Naive thymus-derived CD4-positive, alpha-beta T cell (primary cell): ENCODE results near the gene FGFRL1. TPM values are rescaled to one million over a fixed set of nuclear protein-coding genes. Genes with fewer than 3 reads are reported as not detected.
"Not testable (repeated sequence)": the region's sequence is repeated elsewhere in the genome, so short reads cannot be mapped to it uniquely, and the experiment has no call there.

Experiments
- ATAC-seq: fragments of 150-1000 bp; cut with Tn5 transposase; 2 replicates; pipeline ENCODE4 v1.10.0; 2021; ENCODE audit warnings: mild to moderate bottlenecking, moderate library complexity
- CTCF ChIA-PET: fragments of 350-600 bp; sonication (Branson Sonifier 250); formaldehyde crosslinking; loops from one replicate; lab custom pipeline; 2021; ENCODE audit warnings: antibody characterized with exemption; lab: Charles Lee
- POLR2A ChIA-PET: fragments of 350-600 bp; sonication (Branson Sonifier 250); formaldehyde crosslinking; loops from one replicate; lab custom pipeline; 2021; ENCODE audit warnings: antibody characterized with exemption, inconsistent platforms; lab: Charles Lee
- DNase-seq, 9 donors: peaks; one replicate each; pipeline versions ENCODE4 v3.0.0 to v3.0.0-alpha.2; 2020 to 2022; ENCODE audit warnings: mixed read lengths in 1 of 9
- H3K27ac ChIP-seq: one replicate; pipeline ENCODE4 v1.7.0; 2013; ENCODE audit warnings: mild to moderate bottlenecking, low read depth, low read length, moderate library complexity
- H3K27me3 ChIP-seq, 2 donors: one replicate each; pipeline ENCODE4 v1.7.0; 2013; ENCODE audit warnings: low read length in 2 of 2, mild to moderate bottlenecking in 2 of 2, moderate library complexity in 2 of 2; ENCODE audit not compliant: control insufficient read depth in 2 of 2, insufficient read depth in 2 of 2
- H3K36me3 ChIP-seq, 3 experiments: 1 replicate in 2 of 3; 2 replicates in 1 of 3; pipeline ENCODE4 v1.7.0; 2013; ENCODE audit warnings: low read length in 3 of 3, mild to moderate bottlenecking in 3 of 3, moderate library complexity in 1 of 3; ENCODE audit not compliant: insufficient read depth in 3 of 3, control insufficient read depth in 2 of 3
- H3K4me1 ChIP-seq, 2 donors: one replicate each; pipeline ENCODE4 v1.7.0; 2013; ENCODE audit warnings: low read length in 2 of 2, mild to moderate bottlenecking in 2 of 2, moderate library complexity in 1 of 2; ENCODE audit not compliant: control insufficient read depth in 2 of 2, insufficient read depth in 2 of 2
- H3K4me3 ChIP-seq: 2 replicates; pipeline ENCODE4 v1.7.0; 2013; ENCODE audit warnings: mild to moderate bottlenecking, low read length
- H3K9me3 ChIP-seq, 3 experiments: 1 replicate in 2 of 3; 2 replicates in 1 of 3; pipeline ENCODE4 v1.7.0; 2013; ENCODE audit warnings: low read length in 3 of 3; ENCODE audit not compliant: control insufficient read depth in 2 of 3
- H3K27ac Mint-ChIP-seq, 9 donors: one replicate each; pipeline ENCODE4 v1.8.0; 2020 to 2022; ENCODE audit warnings: mixed read lengths in 9 of 9, mild to moderate bottlenecking in 8 of 9, moderate library complexity in 5 of 9, inconsistent platforms in 2 of 9
- H3K27me3 Mint-ChIP-seq, 5 donors: one replicate each; pipeline ENCODE4 v1.8.0; 2021 to 2022; ENCODE audit warnings: mixed read lengths in 5 of 5, mild to moderate bottlenecking in 1 of 5
- H3K36me3 Mint-ChIP-seq, 5 donors: one replicate each; pipeline ENCODE4 v1.8.0; 2020 to 2022; ENCODE audit warnings: mixed read lengths in 5 of 5, mild to moderate bottlenecking in 3 of 5, inconsistent platforms in 1 of 5
- H3K4me1 Mint-ChIP-seq, 7 donors: one replicate each; pipeline ENCODE4 v1.8.0; 2020 to 2022; ENCODE audit warnings: mixed read lengths in 7 of 7, mild to moderate bottlenecking in 3 of 7, inconsistent platforms in 1 of 7
- H3K4me3 Mint-ChIP-seq, 10 donors: one replicate each; pipeline ENCODE4 v1.8.0; 2020 to 2022; ENCODE audit warnings: mild to moderate bottlenecking in 10 of 10, mixed read lengths in 10 of 10, moderate library complexity in 6 of 10, inconsistent platforms in 2 of 10
- H3K9me3 Mint-ChIP-seq, 11 donors: one replicate each; pipeline ENCODE4 v1.8.0; 2020 to 2022; ENCODE audit warnings: mixed read lengths in 11 of 11, mild to moderate bottlenecking in 4 of 11, inconsistent platforms in 1 of 11, moderate library complexity in 1 of 11
- intact Hi-C, 2 donors: fragments of 100-400 bp; cut with micrococcal nuclease; formaldehyde crosslinking; loops; one replicate each; pipeline ENCODE4 v1.15.1; 2023
- polyA plus RNA-seq, 2 donors: library from polyadenylated mRNA; unstranded; fragments of 300-500 nt; fragmentation: Illumina TruSeq; gene quantifications; one replicate each; pipeline ENCODE4 v1.2.3, GENCODE V29; 2021
- total RNA-seq, 6 experiments: library from RNA in 5 of 6; stranded (reverse) in 5 of 6; gene quantifications; 1 replicate in 5 of 6; 2 replicates in 1 of 6; pipeline ENCODE4 v1.2.3 and lab custom pipeline; 2021 to 2026

The FGFRL1 gene
- total and polyA plus RNA-seq, 7 experiments from 2014 or later = 0.45 to 28.1 (median 17.7) TPM

DNA sequence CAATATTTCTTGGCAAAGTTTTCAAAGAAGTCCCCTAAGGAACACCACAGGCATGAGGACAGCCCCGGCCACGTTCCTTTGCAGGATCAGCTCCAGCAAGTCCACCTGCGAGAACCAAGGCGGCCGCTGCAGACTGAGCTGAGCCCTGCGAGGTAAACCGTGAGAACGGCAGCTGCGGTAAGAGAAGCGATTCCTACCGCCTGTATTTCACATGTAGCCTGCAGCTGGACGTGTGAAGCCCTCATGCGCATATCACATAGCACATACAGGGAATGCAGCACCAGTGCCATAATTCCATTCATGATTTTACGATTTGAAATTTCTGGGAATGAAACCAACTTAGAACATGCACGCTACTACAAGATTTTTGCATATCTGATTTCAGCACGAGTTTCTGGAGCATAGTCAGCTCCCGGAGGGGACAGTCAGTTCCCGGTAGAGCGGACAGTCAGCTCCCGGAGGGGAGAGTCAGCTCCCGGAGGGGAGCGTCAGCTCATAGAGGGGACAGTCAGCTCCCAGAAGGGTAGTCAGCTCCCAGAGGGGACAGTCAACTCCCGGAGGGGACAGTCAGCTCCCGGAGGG is 41.7 kb downstream of the FGFRL1 start:
- H3K36me3 Mint-ChIP-seq = peaks cover 0 to 7% (median 4%) of the 10 kb centered on the region in 5 donors
- Histone ChIP-seq H3K36me3 (no peaks in the 10 kb centered on the region), H3K4me3 (no peak overlapping the region), H3K27me3 (no peaks in the 10 kb centered on the region), H3K4me1 (peaks cover 13 to 14% of the 10 kb centered on the region in 2 donors), H3K27ac (no peak overlapping the region), H3K9me3 (no peaks in the 10 kb centered on the region)
- peaks cover 4 to 20% (median 9%) of the 10 kb centered on the region in 5 donors for H3K27me3 Mint-ChIP-seq
- H3K4me3 Mint-ChIP-seq = peak overlapping the region in 3 of 10 donors; percentile 10 to 59 (median 54)
- ChIA-PET CTCF (no interaction called here), POLR2A (interaction anchor here (0.6 to 0.9 kb wide), 2 partner anchors 44 to 66 kb away, joined by 3 to 4 read pairs; no protein-coding TSS in a partner anchor)
- peaks cover 0 to 9% (median 0%) of the 10 kb centered on the region in 11 donors for H3K9me3 Mint-ChIP-seq
- no peak for DNase-seq
- H3K27ac Mint-ChIP-seq = peak overlapping the region in 5 of 9 donors; percentile 28 to 88 (median 70)
- intact Hi-C loops = no loop called here
- peaks cover 8 to 17% (median 10%) of the 10 kb centered on the region in 7 donors for H3K4me1 Mint-ChIP-seq
- no peak for ATAC-seq

DNA sequence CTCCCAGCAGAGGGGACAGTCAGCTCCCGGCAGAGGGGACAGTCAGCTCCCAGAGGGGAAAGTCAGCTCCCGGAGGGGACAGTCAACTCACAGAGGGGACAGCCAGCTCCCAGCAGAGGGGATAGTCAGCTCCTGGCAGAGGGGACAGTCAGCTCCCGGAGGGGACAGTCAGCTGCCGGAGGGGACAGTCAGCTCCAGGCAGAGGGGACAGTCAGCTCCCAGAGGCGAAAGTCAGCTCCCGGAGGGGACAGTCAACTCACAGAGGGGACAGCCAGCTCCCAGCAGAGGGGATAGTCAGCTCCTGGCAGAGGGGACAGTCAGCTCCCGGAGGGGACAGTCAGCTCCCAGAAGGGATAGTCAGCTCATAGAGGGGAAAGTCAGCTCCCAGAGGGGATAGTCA is 42.5 kb downstream of the FGFRL1 start:
- H3K36me3 Mint-ChIP-seq, H3K4me3 Mint-ChIP-seq, H3K27ac ChIP-seq, H3K9me3 Mint-ChIP-seq, CTCF ChIA-PET, H3K9me3 ChIP-seq, H3K4me3 ChIP-seq, intact Hi-C loops, H3K27me3 ChIP-seq, H3K27ac Mint-ChIP-seq, DNase-seq, ATAC-seq, H3K36me3 ChIP-seq: not testable (repeated sequence)
- Mint-ChIP-seq H3K4me1 (peaks cover 8 to 17% (median 10%) of the 10 kb centered on the region in 7 donors), H3K27me3 (peaks cover 0 to 17% (median 5%) of the 10 kb centered on the region in 5 donors)
- H3K4me1 ChIP-seq = peaks cover 13 to 14% of the 10 kb centered on the region in 2 donors
- POLR2A ChIA-PET = interaction anchor here (0.6 to 0.9 kb wide), 3 partner anchors 14 to 293 kb away, joined by 3 to 4 read pairs (median 3); partner anchors contain the start of gene UVSSA

DNA sequence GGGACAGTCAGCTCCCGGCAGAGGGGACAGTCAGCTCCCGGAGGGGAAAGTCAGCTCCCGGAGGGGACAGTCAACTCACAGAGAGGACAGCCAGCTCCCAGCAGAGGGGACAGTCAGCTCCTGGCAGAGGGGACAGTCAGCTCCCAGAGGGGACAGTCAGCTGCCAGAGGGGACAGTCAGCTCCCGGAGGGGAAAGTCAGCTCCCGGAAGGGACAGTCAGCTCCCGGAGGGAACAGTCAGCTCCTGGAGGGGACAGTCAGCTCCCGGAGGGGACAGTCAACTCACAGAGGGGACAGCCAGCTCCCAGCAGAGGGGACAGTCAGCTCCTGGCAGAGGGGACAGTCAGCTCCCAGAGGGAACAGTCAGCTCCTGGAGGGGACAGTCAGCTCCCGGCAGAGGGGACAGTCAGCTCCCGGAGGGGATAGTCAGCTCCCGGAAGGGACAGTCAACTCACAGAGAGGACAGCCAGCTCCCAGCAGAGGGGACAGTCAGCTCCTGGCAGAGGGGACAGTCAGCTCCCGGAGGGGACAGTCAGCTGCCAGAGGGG is 43.3 kb downstream of the FGFRL1 start:
- DNase-seq, ATAC-seq, H3K4me3 ChIP-seq, H3K4me3 Mint-ChIP-seq, H3K9me3 Mint-ChIP-seq, H3K27me3 ChIP-seq, H3K36me3 Mint-ChIP-seq, H3K36me3 ChIP-seq, H3K27ac Mint-ChIP-seq, H3K27ac ChIP-seq, H3K9me3 ChIP-seq: not testable (repeated sequence)
- peaks cover 13 to 14% of the 10 kb centered on the region in 2 donors for H3K4me1 ChIP-seq
- intact Hi-C loops = loop anchor here (5.0 kb wide), 6 partner anchors 42 to 392 kb away; partner anchors contain the start of genes DGKQ (in 1 of the 2), FGFRL1 (in 1 of the 2) and UVSSA (in 1 of the 2)
- Mint-ChIP-seq H3K4me1 (peaks cover 8 to 17% (median 10%) of the 10 kb centered on the region in 7 donors), H3K27me3 (peaks cover 0 to 17% (median 0%) of the 10 kb centered on the region in 5 donors)
- CTCF ChIA-PET = interaction anchor here (0.6 kb wide), 1 partner anchor 9 kb away, joined by 4 read pairs; no protein-coding TSS in a partner anchor
- POLR2A ChIA-PET = interaction anchor here (1.1 to 1.5 kb wide), 5 partner anchors 45 to 551 kb away, joined by 3 to 11 read pairs (median 5); partner anchors contain the start of gene FGFRL1

DNA sequence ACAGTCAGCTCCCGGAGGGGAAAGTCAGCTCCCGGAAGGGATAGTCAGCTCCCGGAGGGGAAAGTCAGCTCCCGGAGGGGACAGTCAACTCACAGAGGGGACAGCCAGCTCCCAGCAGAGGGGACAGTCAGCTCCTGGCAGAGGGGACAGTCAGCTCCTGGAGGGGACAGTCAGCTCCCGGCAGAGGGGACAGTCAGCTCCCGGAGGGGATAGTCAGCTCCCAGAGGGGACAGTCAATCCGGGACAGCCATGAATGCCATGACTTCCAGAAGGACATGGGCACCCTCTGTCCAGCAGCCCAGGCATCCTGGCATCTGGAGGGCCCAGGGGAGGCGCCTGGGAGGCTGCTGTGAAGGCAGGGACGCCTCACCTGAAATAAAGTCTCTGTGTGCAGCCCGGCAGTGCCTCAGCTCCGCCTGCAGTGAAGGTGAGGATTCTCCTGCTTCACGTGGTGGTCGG is 43.8 kb downstream of the FGFRL1 start:
- H3K9me3 Mint-ChIP-seq, H3K36me3 ChIP-seq, H3K36me3 Mint-ChIP-seq, H3K27me3 ChIP-seq, H3K9me3 ChIP-seq, DNase-seq: not testable (repeated sequence)
- Mint-ChIP-seq H3K27ac (peak overlapping the region; percentile 87 to 98 (median 95)), H3K27me3 (peaks cover 0 to 17% (median 0%) of the 10 kb centered on the region in 5 donors), H3K4me3 (peak overlapping the region; percentile 74 to 89 (median 85)), H3K4me1 (peaks cover 8 to 17% (median 10%) of the 10 kb centered on the region in 7 donors)
- intact Hi-C loops = loop anchor here (5.0 kb wide), 6 partner anchors 43 to 393 kb away; partner anchors contain the start of genes DGKQ (in 1 of the 2), FGFRL1 (in 1 of the 2) and UVSSA (in 1 of the 2)
- ChIA-PET CTCF (interaction anchor here (0.6 kb wide), 2 partner anchors 9 to 19 kb away, joined by 4 read pairs; no protein-coding TSS in a partner anchor), POLR2A (interaction anchor here (0.6 to 1.5 kb wide), 7 partner anchors 45 to 550 kb away, joined by 3 to 11 read pairs (median 4); partner anchors contain the start of gene FGFRL1)
- Histone ChIP-seq H3K4me1 (peaks cover 13 to 14% of the 10 kb centered on the region in 2 donors), H3K4me3 (peak overlapping the region; percentile 74), H3K27ac (peak overlapping the region; percentile 67)
- peak; percentile 26 for ATAC-seq

DNA sequence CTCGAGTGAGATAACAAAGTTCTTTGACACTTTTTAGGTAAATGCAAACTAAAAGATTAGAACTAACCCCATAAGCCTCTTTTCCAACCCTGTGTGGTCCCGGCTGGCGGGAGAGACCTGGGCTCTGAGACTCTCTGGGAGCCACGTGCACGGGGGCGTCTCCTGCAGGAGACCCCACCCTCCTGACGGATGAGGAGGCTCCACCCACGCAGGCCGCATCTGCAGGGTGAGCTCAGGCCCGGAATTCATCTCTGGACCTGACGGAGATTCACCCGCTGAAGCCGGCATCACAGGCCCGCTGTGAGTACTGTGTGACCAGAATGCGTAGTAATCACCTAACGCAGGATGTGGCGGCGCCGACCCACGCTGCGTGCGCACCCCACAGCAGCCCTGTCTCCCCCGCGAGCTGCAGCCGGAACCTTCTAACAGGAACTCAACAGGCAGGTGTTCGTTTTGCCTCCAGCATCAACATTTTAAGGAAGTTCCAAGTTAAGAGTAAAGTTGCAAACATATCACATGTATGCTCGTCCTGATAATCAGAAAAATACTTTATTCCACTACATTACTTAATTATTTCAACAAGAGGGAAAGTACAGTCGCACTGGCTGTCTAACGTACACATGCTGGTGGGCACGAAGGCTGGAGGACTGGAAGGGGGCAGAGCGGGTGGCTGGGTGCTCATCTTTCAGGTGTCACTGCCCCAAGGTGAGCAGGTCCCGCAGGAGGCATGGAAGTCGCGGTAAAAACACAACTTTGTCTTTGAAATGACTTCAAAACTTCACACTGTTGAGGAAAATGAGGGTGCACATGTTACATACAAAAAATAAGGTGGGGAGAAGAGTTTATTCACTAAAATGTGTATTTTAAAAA is 44.5 kb downstream of the FGFRL1 start:
- Mint-ChIP-seq H3K4me3 (peak overlapping the region; percentile 74 to 89 (median 85)), H3K36me3 (peaks cover 0 to 8% (median 4%) of the 10 kb centered on the region in 5 donors), H3K9me3 (peaks cover 0 to 9% (median 0%) of the 10 kb centered on the region in 11 donors), H3K27me3 (peaks cover 0 to 17% (median 0%) of the 10 kb centered on the region in 5 donors), H3K27ac (peak overlapping the region; percentile 87 to 98 (median 95)), H3K4me1 (peaks cover 8 to 17% (median 10%) of the 10 kb centered on the region in 7 donors)
- POLR2A ChIA-PET = interaction anchor here (0.5 to 1.5 kb wide), 8 partner anchors 46 to 1479 kb away, joined by 3 to 11 read pairs (median 4); partner anchors contain the start of gene FGFRL1
- Histone ChIP-seq H3K27ac (peak overlapping the region; percentile 67), H3K27me3 (no peaks in the 10 kb centered on the region), H3K9me3 (no peaks in the 10 kb centered on the region), H3K4me1 (peaks cover 13 to 14% of the 10 kb centered on the region in 2 donors), H3K4me3 (peak overlapping the region; percentile 74), H3K36me3 (no peaks in the 10 kb centered on the region)
- CTCF ChIA-PET = interaction anchor here (0.6 kb wide), 1 partner anchor 18 kb away, joined by 4 read pairs; no protein-coding TSS in a partner anchor
- intact Hi-C loops = loop anchor here (1.0 to 5.0 kb wide), 10 partner anchors 17 to 394 kb away; partner anchors contain the start of genes DGKQ (in 1 of the 2), FGFRL1 (in 1 of the 2), GAK (in 1 of the 2) and MAEA (in 1 of the 2)
- DNase-seq (peak; percentile 65 to 93 (median 91)), ATAC-seq (peak; percentile 96)
